DMS 273 treated with DMSO at 0.1 percent for 48 hours (cell line): ENCODE measurements around the gene CCDC158.
A peak's percentile ranks its signal among the peaks of the same experiment; 100 is the strongest.
"Not testable (repeated sequence)": the region's sequence is repeated elsewhere in the genome, so short reads cannot be mapped to it uniquely, and the experiment has no call there.

Source experiments
- DNase-seq: peaks from one replicate; lab custom pipeline; 2025; lab: John Stamatoyannopoulos, UW

CCDC158 gene

DNA sequence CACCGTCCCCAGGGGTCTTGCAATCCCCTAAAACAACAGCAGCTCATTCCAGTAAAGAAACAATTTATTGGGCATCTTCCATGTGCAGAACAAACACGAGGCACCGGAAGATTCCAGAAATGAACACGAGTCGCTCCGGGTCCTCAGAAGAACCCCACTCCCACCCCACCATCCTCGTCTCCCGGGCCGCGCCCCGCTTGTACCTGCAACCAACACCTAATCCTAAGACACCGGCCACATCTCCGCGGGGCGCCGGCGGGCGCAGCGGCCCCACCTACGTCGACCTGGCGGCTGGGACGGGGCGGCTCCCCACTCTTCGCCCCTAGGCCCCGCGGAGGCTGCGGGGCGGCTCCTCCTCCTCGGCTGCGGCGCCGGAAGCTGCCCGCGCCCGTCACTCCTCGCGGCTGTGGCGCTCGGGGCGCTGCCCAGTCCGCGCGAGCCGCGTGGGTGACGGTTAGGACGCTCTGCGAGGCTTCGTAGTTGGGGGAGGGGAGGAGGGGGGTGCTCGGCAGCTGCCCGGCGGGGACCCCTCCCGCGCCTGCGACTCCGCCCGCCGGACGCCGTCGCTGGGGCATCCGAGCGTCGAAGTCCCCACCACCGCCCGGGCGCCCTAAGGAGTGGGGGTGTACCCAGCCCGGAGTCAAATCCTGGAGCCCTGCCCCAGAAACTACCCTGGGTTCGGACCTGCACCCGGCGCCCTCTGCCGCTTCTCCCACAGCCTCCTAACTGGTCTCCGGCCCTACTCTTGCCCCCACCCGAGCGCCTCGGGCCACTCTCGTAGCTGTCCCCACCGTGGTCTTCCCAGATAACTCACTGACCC, at the start of gene CCDC158:
TSS of gene CCDC158 (minus strand) at position 380 of the 820 bp plus-strand sequence. CDS start 17,934 bp downstream, outside the sequence.
- no peak for DNase-seq

DNA sequence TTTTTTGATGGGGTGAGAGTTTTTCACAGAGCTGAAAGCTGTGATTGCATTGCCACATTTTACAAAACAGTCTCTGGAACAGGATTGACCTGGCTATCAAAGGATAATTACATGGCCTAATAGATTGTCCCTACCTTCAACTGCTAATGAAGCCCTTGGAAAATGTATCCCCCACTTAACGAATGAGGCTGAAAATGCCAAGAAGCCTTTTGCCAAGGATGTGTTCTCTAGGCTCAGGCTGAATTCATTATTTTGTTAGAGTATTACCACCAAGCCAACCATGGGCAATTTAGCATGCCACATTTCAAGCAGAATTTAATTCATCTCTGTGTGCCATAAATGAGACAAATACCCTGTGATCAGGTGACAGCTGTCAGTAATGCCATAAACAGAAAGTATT, 49.6 kb upstream of the CCDC158 start:
- no peak for DNase-seq

DNA sequence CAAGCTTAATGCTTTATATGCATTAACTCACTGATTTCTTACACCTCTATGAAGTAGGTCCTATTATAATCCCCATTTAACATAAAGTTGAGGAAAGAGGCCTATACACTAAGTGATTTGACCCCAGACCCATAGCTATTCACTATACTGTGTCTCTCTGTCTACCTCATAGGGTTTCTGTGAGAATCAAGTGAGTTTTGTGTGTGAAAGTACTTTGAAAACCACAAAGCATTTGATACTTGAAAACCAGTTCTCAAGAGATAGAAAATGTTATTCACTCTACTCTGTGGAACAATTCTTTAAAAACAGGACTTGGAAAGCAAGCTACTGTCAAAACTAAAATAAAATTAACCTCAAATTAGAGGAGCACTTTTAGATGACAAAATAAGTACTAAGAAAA, 49.1 kb upstream of the CCDC158 start:
- DNase-seq: no peak

DNA sequence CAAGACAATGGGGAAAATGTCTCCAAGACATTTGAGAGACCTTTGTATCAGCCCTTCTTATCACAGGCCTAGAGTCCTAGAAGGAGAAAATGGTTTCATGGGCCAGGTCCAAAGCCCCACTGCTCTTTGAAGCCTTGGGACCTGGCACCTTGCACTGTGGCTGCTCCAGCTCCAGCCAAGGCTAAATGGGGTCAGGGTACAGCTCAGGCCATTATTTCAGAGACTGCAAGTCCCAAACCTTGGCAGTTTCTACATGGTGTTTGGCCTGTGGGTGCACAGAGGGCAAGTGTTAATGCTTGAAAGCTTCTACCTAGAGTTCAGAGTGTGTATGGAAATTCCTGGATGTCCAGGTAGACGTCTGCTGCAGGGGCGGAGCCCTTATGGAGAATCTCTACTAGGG, 42.6 kb upstream of the CCDC158 start:
- DNase-seq: no peak

DNA sequence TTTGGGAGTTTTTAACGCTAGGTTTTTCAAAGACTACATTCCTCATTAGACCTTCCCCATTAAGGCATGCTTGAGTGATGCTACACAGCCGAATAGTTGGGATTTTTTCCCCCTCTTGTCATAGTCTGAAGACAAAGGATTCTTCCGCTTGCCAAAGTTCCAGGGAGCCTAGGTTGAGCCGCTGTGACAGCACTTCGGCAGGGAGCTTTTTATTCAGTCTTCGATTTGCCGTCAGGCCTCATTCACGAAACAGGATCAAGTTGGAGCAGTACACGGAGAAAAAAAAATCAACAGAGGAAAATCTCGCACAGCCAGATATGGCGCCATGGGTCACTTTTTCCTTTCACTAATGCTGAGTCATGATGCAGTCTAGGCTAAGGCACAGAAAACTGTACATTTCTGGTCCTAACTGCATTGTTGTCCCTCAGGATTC, 38.4 kb upstream of the CCDC158 start:
- no peak for DNase-seq

DNA sequence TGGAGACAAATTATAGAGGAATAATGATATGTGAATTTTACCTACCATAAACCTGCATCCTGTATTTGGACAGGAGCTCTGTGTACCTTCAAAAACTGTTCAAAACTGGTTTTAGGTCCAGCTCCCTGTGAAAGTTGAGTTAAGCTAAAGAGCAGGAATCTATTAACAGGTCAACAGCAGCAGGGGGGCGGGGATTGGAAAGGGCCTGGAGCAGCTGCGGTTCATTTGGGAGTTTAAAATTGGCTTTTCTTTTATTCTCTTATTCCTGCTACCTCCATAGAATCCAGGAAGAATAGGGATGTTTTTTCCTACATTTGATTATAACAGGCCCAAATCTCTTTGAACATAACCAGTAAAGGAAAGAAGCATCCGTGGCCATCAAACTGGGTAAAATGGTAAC, 37.9 kb upstream of the CCDC158 start:
- no peak for DNase-seq

DNA sequence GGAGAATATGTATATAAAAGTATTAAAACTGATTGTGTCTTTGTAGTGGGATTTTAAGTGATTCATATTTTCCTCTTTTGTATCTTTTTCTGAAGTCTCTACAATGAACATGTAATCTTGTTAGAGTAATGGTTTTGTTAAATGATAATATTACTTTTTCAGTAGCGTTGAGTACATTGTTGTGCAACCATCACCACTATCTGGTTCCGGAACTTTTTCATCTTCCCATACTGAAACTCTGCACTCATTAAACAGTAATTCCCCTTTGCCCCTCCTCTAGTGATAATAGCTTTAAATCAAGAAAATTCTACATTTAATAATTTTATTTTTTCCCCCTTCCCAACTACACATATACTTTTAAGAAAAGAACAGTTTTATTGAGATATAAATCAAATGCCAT, 37.4 kb upstream of the CCDC158 start:
- no peak for DNase-seq

DNA sequence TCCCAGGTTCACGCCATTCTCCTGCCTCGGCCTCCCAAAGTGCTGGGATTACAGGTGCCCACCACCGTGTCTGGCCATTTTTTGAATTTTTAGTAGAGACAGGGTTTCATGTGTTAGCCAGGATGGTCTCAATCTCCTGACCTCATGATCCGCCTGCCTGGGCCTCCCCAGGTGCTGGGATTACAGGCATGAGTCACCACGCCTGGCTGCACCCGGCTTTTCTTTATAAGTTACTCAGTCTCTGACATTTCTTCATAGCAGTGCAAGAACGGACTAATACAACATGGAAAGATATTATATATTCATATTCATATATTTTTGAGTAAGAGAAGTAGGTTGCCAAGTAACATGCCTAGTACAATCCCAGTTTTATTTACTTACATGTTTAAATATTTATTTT, 36.9 kb upstream of the CCDC158 start:
- DNase-seq: no peak

DNA sequence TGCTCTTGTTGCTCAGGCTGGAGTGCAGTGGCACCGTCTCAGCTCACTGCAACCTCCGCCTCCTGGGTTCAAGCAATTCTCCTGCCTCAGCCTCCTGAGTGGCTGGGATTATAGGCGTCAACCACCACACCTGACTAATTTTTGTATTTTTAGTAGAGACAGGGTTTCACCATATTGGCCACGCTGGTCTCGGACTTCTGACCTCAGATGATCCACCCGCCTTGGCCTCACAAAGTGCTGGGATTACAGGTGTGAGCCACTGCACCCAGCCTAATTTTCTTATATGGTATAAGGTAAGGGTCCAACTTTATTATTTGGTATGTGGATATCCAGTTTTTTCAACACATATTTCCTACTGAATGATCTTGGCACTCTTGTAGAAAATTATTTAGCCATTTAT, 33.1 kb upstream of the CCDC158 start:
- not testable (repeated sequence) for DNase-seq

DNA sequence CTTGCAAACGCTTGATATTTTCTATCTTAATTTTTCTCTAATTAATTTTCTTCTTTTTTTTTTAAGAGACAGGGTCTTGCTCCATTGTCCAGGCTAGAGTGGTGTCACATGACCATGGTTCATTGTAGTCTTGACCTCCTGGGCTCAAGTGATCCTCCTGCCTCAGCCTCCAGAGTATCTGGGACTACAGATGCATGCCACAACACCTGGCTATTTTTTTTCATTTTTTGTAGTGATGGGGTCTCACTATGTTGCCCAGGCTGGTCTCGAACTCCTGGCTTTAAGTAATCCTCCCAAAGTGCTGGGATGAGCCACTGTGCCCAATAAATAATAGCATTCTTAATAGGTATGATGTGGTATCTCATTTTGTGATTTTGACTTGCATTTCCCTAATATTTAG, 32.3 kb upstream of the CCDC158 start:
- no peak for DNase-seq

DNA sequence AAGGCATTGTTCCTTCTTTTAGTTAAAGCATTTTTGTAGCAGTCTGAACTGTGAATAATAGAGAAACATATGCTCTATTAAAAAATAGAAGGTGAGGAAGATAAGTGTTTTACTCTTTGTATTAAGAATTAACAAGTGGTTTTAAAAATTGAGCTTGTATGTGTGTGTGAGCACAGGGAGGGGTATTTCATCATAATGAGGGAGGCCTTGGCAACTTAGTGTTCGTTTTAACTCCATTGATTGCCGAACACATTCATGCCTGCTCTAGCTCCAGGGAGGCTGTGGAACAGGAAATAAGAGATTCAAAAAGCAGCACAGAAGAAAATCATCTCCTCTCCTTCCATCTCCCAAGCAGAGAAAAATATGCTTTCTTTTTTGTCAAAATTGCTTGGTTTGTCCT, 28.9 kb upstream of the CCDC158 start:
- no peak for DNase-seq

DNA sequence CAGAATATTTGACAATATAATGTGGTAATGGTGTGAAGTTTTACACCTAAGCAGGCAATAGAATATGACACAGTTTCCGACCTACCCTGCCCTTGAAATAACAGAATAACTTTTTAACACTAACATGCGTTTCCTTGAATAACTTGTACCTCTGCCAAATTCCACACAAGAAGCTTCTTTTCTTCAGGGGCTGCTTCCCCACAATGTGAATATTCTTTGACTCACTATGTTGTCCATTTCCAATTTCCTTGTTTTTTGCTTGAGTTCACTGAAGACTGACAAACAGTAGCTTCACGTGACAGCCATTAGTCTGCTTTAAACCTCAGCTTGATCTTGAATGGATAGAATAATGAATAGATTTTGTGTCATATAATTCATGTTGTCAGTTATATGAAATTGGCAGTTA, 28.4 kb upstream of the CCDC158 start:
- no peak for DNase-seq

DNA sequence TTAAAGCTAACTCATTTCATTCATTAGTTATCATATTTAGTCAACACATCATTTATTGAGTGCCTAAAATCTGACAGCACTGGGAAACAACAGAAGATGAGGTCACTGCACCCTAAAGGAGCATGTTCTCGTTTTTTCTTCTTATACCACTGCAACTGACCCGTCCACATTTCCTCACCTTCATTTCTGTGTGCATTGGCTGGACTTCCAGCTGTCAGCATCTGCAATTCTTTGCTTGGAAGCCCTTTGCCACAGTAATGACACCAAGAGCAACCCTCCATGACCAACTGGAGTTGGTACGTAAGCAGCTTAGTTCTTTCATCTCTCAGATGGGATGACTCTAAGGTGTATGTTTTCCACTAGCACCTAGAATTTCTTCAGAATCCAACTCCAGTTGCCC, 27.3 kb upstream of the CCDC158 start:
- DNase-seq: no peak

DNA sequence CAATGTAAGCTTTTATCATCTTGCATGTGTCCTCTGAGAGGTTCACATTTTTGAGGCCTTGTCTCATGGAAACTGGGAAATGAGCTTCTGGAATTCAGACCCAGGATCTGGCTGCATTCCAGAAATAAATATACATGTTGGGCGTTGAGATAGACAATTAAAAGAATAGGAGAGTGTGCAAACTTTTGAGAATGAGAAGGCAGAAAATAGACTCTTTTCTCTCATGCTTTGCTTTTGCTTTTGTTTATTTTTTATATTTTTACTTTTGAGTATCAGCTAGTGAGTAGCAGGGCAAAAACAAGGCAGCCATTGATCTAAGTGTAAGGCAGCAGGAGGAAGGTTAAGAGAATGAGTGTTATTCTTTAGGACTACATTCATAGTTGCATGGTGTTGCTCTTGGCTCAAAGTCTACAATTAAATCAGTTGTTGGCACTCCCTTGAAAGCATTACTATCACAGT, 26.5 kb upstream of the CCDC158 start:
- DNase-seq: no peak

DNA sequence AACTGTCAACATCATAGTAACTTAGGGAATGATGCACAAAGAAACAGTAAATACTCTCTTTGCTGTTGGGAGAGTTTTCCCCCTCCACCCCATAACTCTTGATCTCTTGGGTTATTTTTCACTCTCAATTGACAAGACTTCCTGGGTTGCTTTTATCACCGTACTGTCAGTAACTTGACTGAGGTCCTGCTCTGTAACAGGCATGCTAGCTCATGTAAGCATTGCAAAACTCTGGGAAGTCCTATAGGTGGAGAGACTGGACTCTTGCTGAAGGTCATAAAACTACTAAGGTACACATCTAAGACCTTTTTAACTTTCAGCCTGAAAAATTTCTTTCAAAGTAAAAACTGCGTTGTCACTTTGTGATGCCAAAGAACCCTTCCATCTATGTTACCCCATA, 25.0 kb upstream of the CCDC158 start:
- no peak for DNase-seq

DNA sequence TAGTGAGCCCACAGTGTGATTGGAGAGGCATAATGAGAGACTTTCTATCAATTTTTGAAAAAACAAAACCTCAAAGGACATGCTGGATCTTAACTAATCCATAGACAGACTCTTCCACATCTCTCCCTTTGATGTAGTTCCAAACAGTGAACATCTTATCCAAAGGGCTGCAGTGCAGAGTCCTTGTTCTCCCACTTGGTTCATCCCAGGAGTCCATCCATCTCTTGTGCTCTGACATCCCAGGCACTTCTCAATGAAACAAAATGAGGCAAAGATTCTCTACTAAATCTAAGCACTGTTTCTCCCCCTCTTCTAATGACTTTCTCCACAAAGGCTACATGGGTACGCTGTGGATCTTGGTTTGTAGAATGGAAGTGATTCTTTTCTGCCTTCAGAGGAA, 22.4 kb upstream of the CCDC158 start:
- no peak for DNase-seq

DNA sequence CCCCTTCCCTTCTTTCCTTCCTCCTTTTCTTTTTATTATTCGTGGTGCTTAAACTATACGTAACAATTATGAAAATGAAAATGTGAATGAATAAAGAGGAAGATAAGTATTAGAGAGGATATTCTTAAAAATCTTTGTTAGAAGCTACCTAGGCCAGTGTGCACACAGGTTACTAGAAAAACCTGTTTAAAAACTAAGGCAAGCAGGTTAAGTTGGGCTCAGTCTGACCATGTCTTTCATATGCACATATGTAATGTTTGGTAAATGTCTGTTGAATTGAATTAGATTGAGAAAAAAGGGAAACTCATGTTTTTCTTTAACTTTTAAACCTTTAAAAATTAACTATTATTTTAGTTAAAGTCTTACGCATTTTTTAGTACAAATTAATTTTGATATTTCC, 21.9 kb upstream of the CCDC158 start:
- no peak for DNase-seq

DNA sequence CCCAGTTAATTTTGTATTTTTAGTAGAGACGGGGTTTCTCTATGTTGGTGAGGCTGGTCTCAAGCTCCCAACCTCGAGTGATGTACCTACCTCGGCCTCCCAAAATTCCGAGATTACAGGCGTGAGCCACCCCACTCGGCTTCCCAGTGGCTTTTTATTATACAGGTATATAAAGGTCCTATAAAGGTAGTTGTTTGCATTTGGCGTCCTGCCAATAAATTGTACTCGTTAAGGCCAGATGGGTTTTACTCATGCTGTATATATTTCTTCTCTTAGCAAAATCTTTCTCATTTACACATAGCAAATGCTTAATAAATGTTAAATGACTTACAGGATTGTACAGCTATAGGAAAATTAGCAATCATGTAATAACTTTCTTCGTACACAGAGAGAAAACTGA, 20.9 kb upstream of the CCDC158 start:
- DNase-seq: no peak

DNA sequence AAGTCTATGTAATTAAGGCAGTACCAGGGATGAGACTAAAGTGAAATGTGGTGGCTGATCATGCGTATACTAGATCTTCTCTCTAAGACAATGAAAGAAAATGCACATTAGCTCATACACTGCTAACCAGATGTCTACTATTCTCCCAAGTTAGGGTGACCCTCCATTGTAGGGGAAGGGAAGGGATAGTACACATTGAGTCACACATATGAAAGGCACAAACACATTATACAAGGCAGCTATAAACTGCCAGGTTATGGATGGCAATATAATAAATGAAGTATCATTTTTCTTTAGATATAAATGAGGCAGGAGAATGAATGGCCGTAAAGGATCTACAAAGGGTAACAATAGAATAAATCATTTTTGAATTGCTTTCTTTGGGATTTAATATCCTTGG, 18.6 kb upstream of the CCDC158 start:
- no peak for DNase-seq

DNA sequence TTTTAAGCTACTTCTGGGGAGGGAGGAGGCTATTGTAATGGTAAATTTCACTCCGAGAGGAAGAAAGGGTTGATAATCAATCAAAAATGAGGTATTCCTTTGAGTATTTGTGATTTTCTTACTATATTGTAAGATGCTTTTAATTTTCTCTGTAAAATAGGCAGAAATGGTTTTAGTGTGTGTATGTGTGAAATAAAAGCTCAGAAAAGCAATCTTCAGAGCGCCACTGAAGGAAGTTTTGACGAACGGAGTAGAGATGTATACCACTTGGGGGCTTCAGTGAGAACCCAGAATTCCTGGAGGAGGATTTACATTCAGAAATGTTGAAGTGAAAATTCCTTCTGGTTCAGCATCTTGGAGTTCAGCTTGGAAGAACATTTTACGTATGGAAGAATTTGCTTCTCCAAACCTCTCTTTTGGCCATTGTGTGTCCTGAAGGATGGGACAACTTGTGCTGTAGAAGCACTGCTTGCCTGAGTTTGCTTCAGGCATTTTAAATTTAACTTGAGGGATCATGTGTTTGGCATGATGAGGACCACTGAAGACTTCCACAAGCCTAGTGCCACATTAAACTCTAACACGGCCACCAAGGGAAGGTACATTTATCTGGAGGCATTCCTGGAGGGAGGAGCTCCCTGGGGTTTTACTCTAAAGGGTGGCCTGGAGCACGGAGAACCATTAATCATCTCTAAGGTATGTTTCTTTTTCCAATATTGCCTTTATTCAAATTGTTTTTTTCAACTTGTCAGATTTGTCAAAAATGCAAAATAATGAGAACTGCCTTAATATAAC, 14.8 kb upstream of the CCDC158 start:
- DNase-seq: no peak

DNA sequence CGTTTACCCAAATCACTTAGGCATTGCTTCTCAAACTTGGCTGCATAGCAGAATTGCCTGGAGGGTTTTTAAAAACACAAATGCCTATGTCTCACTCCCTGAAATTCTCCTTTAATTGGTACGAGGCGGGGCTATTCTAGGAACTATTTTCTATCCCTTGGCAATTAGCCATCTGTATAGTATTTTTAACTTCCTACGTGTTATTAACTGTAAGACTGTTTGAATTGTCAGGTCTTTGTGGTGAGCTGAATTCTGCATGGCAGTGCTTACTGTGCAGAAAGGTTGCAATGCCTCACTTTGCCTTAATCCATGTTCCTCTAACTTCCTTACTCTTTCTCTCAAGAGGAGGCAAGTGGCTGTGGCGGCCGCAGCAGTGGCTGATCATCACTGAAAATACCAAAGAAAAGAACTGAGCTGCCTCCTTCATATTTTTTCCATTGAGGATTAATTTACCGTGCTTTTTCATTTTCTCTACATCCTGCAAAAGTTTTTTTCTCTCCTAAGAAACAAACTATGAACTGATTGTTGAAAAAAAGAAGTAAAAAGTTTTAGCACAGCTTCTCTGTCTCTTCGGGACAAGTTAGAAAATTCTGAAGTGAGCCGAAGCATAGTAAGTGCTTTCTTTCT, 14.1 kb upstream of the CCDC158 start, which contains the start of gene SHROOM3:
TSS of gene SHROOM3 (plus strand) at position 329 of the 627 bp plus-strand sequence. CDS start 824 bp downstream, outside the sequence.
- no peak for DNase-seq

DNA sequence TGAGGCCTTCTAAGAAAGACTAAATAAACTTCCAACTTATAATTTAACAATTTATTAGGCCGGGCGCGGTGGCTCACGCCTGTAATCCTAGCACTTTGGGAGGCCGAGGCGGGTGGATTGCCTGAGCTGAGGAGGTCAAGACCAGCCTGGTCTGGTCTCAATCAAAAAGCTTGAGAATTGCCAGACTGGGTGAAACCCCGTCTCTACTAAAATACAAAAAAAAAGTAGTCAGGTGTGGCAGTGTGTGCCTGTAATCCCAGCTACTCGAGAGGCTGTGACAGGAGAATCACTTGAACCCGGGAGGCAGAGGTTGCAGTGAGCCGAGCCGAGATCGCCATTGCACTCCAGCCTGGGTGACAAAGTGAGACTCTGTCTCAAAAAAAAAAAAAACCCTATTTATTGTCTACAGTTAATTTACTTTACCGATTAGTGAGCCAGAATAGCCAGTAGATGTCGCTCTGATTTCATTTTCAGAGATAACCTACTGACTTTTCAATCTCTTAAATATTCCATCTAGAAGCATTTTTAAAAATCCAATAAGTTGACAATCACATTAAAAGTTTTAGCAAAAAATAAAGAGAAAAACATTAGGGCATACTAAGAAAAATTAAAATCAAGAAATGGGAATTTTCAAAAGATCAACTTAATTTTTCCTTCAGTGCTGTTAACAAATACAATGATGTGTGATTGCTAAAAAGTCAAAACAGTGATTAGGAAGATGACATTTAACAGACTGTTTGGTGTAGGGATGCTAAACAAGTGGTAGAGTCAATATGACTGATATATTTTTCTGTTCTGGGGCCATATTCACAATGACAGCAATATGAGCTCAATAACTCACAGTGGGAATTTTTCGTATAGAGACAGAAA, 9.8 kb upstream of the CCDC158 start:
- DNase-seq: peak; percentile 11
